SH-SY5Y (cell line): ENCODE results near the gene POLN.

Experiments used
- GATA2 ChIP-seq: IDR thresholded peaks from 2 replicates; pipeline ENCODE4 v1.6.1; 2011; ENCODE audit warnings: mild to moderate bottlenecking, low read depth, low read length
- GATA3 ChIP-seq: IDR thresholded peaks from 2 replicates; pipeline ENCODE4 v1.6.1; 2011; ENCODE audit warnings: low read depth, mild to moderate bottlenecking, low read length, moderate library complexity

DNA sequence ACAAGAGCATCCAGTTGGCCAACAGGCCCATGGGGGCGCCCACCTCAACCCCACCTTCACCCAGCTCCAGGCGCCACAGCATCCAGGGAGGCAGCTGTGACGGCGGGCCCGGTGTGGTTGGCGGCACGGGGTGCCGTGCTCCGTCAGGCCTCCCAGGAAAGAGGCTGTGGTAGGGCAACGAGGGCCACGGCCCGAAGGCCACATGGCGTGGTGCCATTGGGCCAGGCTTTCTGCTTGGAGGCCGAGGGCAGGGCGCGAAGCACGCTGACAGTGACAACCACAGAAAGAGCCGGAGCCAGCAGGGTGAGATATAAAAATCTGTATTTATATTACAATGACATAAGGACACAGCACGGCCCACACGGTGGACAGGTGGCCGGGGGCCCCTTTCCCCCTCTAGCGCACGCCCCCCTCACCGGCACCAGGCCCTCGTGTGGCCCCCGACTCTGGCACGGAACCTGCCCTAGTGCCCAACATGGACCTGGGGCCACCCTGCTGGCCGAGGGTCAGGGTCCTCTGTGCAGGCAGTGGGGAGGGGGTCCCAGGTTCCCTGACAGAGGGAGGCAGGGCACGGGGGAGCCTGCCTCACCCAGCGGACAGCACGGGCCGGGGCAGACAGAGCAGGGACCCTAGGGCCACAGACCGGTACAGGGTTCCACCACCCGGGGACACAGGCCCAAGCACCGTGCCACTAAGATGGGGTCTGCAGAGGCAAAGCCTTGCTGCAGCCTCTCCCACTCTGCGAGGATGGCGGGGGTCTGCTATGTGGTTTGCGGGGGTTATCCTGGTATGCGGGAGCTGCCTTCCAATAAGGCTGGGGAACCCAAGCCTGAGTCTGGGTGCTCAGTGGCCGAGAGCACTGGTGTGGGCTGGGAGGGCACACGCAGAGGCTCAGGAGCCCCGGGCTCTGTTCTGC is 5.5 kb upstream of the POLN start:
- TF ChIP-seq GATA2, result no peak
- no peak for TF ChIP-seq GATA3
